Mesenchymal stem cell (in vitro differentiated cells and primary cell): Measurements from ENCODE around the gene ZC2HC1C.

Experiments used
- DNase-seq: peaks from one replicate; pipeline ENCODE4 v3.0.0-alpha.2; 2013
- H2AFZ ChIP-seq: one replicate; pipeline ENCODE4 v1.6.1; 2013; ENCODE audit warnings: low read depth, mild to moderate bottlenecking, control low read depth, inconsistent platforms, low read length, moderate library complexity
- H2AK5ac ChIP-seq: 2 replicates; pipeline ENCODE4 v1.6.1; 2013; ENCODE audit warnings: low read length, moderate library complexity, mild to moderate bottlenecking, inconsistent platforms; ENCODE audit not compliant: severe bottlenecking
- H2BK120ac ChIP-seq: one replicate; pipeline ENCODE4 v1.6.1; 2013; ENCODE audit warnings: low read depth, mild to moderate bottlenecking, inconsistent platforms, low read length, moderate library complexity
- H2BK12ac ChIP-seq, 2 experiments: one replicate each; pipeline ENCODE4 v1.6.1; 2013; ENCODE audit warnings: inconsistent platforms in 2 of 2, low read length in 2 of 2, mild to moderate bottlenecking in 2 of 2, moderate library complexity in 2 of 2, control low read depth in 1 of 2
- H2BK15ac ChIP-seq: one replicate; pipeline ENCODE4 v1.6.1; 2013; ENCODE audit warnings: mild to moderate bottlenecking, low read depth, inconsistent platforms; ENCODE audit not compliant: poor library complexity, severe bottlenecking
- H2BK5ac ChIP-seq: 2 replicates; pipeline ENCODE4 v1.6.1; 2013; ENCODE audit warnings: low read depth, mild to moderate bottlenecking, low read length, control low read depth, inconsistent platforms; ENCODE audit not compliant: poor library complexity, severe bottlenecking
- H3K14ac ChIP-seq, 2 experiments: one replicate each; pipeline ENCODE4 v1.6.1; 2013; ENCODE audit warnings: inconsistent platforms in 2 of 2, low read length in 2 of 2, control low read depth in 1 of 2, mild to moderate bottlenecking in 1 of 2, moderate library complexity in 1 of 2
- H3K18ac ChIP-seq, 2 experiments: one replicate each; pipeline ENCODE4 v1.6.1; 2013; ENCODE audit warnings: inconsistent platforms in 2 of 2, low read length in 2 of 2, control low read depth in 1 of 2, low read depth in 1 of 2, mild to moderate bottlenecking in 1 of 2
- H3K23ac ChIP-seq, 2 experiments: one replicate each; pipeline ENCODE4 v1.6.1; 2013; ENCODE audit warnings: inconsistent platforms in 2 of 2, low read length in 2 of 2, mild to moderate bottlenecking in 2 of 2, moderate library complexity in 2 of 2, control low read depth in 1 of 2
- H3K27ac ChIP-seq: 2 replicates; pipeline ENCODE4 v1.5.1; 2013; ENCODE audit warnings: mild to moderate bottlenecking, moderate library complexity, low read length, control low read depth, inconsistent platforms; ENCODE audit not compliant: poor library complexity, severe bottlenecking
- H3K27me3 ChIP-seq, 2 experiments: 2 replicates each; pipeline versions ENCODE4 v1.6.1 to v1.7.0; 2013; ENCODE audit warnings: low read length in 2 of 2, mild to moderate bottlenecking in 2 of 2, moderate library complexity in 2 of 2, control low read depth in 1 of 2, inconsistent platforms in 1 of 2; ENCODE audit not compliant: control insufficient read depth in 1 of 2, insufficient read depth in 1 of 2
- H3K36me3 ChIP-seq, 2 experiments: 2 replicates each; pipeline versions ENCODE4 v1.6.1 to v1.7.0; 2013; ENCODE audit warnings: low read length in 2 of 2, control low read depth in 1 of 2, inconsistent platforms in 1 of 2, low read depth in 1 of 2, mild to moderate bottlenecking in 1 of 2; ENCODE audit not compliant: insufficient read depth in 2 of 2, control insufficient read depth in 1 of 2
- H3K4ac ChIP-seq, 2 experiments: one replicate each; pipeline ENCODE4 v1.6.1; 2013; ENCODE audit warnings: inconsistent platforms in 2 of 2, low read length in 2 of 2, mild to moderate bottlenecking in 2 of 2, moderate library complexity in 2 of 2, control low read depth in 1 of 2, low read depth in 1 of 2
- H3K4me1 ChIP-seq: 2 replicates; pipeline ENCODE4 v1.6.1; 2013; ENCODE audit warnings: low read depth, low read length, control low read depth; ENCODE audit not compliant: control insufficient read depth, insufficient read depth
- H3K4me2 ChIP-seq: 2 replicates; pipeline ENCODE4 v1.6.1; 2013; ENCODE audit warnings: low read length, mild to moderate bottlenecking, inconsistent platforms; ENCODE audit not compliant: poor library complexity, severe bottlenecking
- H3K4me3 ChIP-seq, 2 experiments: 2 replicates each; pipeline versions ENCODE4 v1.5.1 to v1.7.0; 2013; ENCODE audit warnings: low read length in 2 of 2, mild to moderate bottlenecking in 2 of 2, control low read depth in 1 of 2, low read depth in 1 of 2; ENCODE audit not compliant: insufficient read depth in 1 of 2
- H3K79me1 ChIP-seq: replicated peaks from 2 replicates; pipeline ENCODE4 v1.6.1; 2013; ENCODE audit warnings: mild to moderate bottlenecking, control low read depth, low read length, inconsistent platforms; ENCODE audit not compliant: poor library complexity, severe bottlenecking
- H3K9ac ChIP-seq: 2 replicates; pipeline ENCODE4 v1.7.0; 2013; ENCODE audit warnings: mild to moderate bottlenecking, low read length, moderate library complexity
- H3K9me3 ChIP-seq: 2 replicates; pipeline ENCODE4 v1.7.0; 2013; ENCODE audit warnings: mild to moderate bottlenecking, low read length; ENCODE audit not compliant: control insufficient read depth
- H4K8ac ChIP-seq: one replicate; pipeline ENCODE4 v1.6.1; 2013; ENCODE audit warnings: inconsistent platforms, mild to moderate bottlenecking, low read length, moderate library complexity
- H4K91ac ChIP-seq: one replicate; pipeline ENCODE4 v1.6.1; 2013; ENCODE audit warnings: mild to moderate bottlenecking, low read length, inconsistent platforms
- WGBS: methylation state at CpG from one replicate; pipeline ENCODE4 v1.1.7; 2013; ENCODE audit warnings: mixed read lengths; 5-methylcytosine and 5-hydroxymethylcytosine counted together

The ZC2HC1C gene

DNA sequence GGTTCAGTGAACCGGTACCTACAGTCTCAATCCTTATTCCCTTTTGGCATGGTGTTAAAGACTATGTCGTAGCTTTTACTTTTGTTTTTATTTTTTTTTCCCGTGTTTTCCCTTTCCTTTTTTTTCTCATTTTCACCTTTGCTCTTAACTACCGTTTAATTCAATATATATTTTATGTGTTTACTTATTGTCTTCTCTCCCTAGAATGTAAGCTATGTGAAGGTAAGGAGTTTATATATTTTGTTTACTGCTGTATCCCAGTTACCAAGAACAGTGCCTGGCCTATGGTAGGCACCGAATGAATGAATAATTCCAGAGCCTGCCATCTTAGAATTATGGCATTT, 17.9 kb upstream of the ZC2HC1C start:
- Histone ChIP-seq H3K36me3 (peaks cover 0 to 6% of the 10 kb centered on the region in 2 experiments), H3K79me1 (peaks cover 10% of the 10 kb centered on the region), H3K4me1 (peaks cover 4% of the 10 kb centered on the region), H2BK15ac (no peak overlapping the region), H3K4ac (peak overlapping the region in 1 of 2 experiments; percentile 68), H3K27ac (no peak overlapping the region), H3K14ac (no peak overlapping the region), H2BK120ac (no peak overlapping the region), H2BK5ac (no peak overlapping the region), H3K23ac (no peak overlapping the region), H3K4me3 (peak overlapping the region; percentile 63 to 79), H2AFZ (no peak overlapping the region), H3K9me3 (no peaks in the 10 kb centered on the region), H3K18ac (no peak overlapping the region), H3K4me2 (peak overlapping the region; percentile 64), H3K27me3 (no peaks in the 10 kb centered on the region), H2AK5ac (no peak overlapping the region), H3K9ac (peak overlapping the region; percentile 93), H4K91ac (no peak overlapping the region), H4K8ac (peak overlapping the region; percentile 35), H2BK12ac (no peak overlapping the region)
- 83% methylated on average over 1 of the region's 5 CpGs for WGBS
- no peak for DNase-seq

- H2BK120ac ChIP-seq = no peak overlapping the region
- no peak overlapping the region for H3K23ac ChIP-seq
- H3K18ac ChIP-seq = no peak overlapping the region
- no peak overlapping the region for H2BK15ac ChIP-seq
- H2BK5ac ChIP-seq = no peak overlapping the region
- peak overlapping the region; percentile 59 for H4K8ac ChIP-seq
- H3K14ac ChIP-seq = no peak overlapping the region
- H3K79me1 ChIP-seq = peaks cover 15% of the 10 kb centered on the region
- H3K9me3 ChIP-seq = no peaks in the 10 kb centered on the region
- H2AFZ ChIP-seq = no peak overlapping the region
- H3K27me3 ChIP-seq = no peaks in the 10 kb centered on the region
- no peak overlapping the region for H4K91ac ChIP-seq
- peaks cover 4% of the 10 kb centered on the region for H3K4me1 ChIP-seq
- no peak overlapping the region for H3K27ac ChIP-seq
- peak overlapping the region; percentile 75 for H3K9ac ChIP-seq
- no peak overlapping the region for H3K4ac ChIP-seq
- H3K4me2 ChIP-seq = no peak overlapping the region
- H2AK5ac ChIP-seq = no peak overlapping the region
- DNase-seq = peak; percentile 45
- H2BK12ac ChIP-seq = no peak overlapping the region
- 81% methylated on average over 3 of the region's 5 CpGs for WGBS
- H3K4me3 ChIP-seq = peak overlapping the region in 1 of 2 experiments; percentile 14
- peaks cover 0 to under 1% of the 10 kb centered on the region in 2 experiments for H3K36me3 ChIP-seq
Measured at GRCh38 chr14:75053396-75054291, 15.8 kb upstream of the ZC2HC1C start.

- Histone ChIP-seq H2AK5ac (no peak overlapping the region), H3K79me1 (peaks cover 11% of the 10 kb centered on the region), H3K9ac (peak overlapping the region; percentile 75), H4K91ac (no peak overlapping the region), H2BK15ac (no peak overlapping the region), H2BK5ac (no peak overlapping the region), H3K36me3 (no peaks in the 10 kb centered on the region), H2AFZ (no peak overlapping the region), H3K4me3 (peak overlapping the region in 1 of 2 experiments; percentile 14), H4K8ac (no peak overlapping the region), H3K4ac (no peak overlapping the region), H3K14ac (no peak overlapping the region), H3K4me2 (no peak overlapping the region), H3K4me1 (peaks cover 4% of the 10 kb centered on the region), H3K27ac (no peak overlapping the region), H2BK120ac (no peak overlapping the region), H3K23ac (no peak overlapping the region), H3K27me3 (no peaks in the 10 kb centered on the region), H3K9me3 (no peaks in the 10 kb centered on the region), H3K18ac (no peak overlapping the region), H2BK12ac (no peak overlapping the region)
- DNase-seq = no peak
- no CpG with 5 or more reads among the region's 1 CpG for WGBS
Measured at GRCh38 chr14:75054421-75054820, 15.0 kb upstream of the ZC2HC1C start.

GRCh38 chr14:75059642-75060041, 9.8 kb upstream of the ZC2HC1C start:
- no peak overlapping the region for H2BK5ac ChIP-seq
- no peak overlapping the region for H4K8ac ChIP-seq
- no peak overlapping the region for H3K4me2 ChIP-seq
- no peak overlapping the region for H4K91ac ChIP-seq
- H3K4ac ChIP-seq = no peak overlapping the region
- H3K9ac ChIP-seq = no peak overlapping the region
- DNase-seq = peak; percentile 37
- H3K14ac ChIP-seq = no peak overlapping the region
- no peak overlapping the region for H2AFZ ChIP-seq
- peaks cover 0 to 7% of the 10 kb centered on the region in 2 experiments for H3K36me3 ChIP-seq
- no peak overlapping the region for H2BK15ac ChIP-seq
- no peaks in the 10 kb centered on the region for H3K27me3 ChIP-seq
- H3K18ac ChIP-seq = no peak overlapping the region
- no peak overlapping the region for H2BK12ac ChIP-seq
- 60% methylated on average over 1 of the region's 2 CpGs for WGBS
- no peaks in the 10 kb centered on the region for H3K9me3 ChIP-seq
- peaks cover 15% of the 10 kb centered on the region for H3K79me1 ChIP-seq
- no peak overlapping the region for H3K4me3 ChIP-seq
- H2BK120ac ChIP-seq = no peak overlapping the region
- H3K27ac ChIP-seq = no peak overlapping the region
- no peak overlapping the region for H3K23ac ChIP-seq
- H2AK5ac ChIP-seq = no peak overlapping the region
- no peaks in the 10 kb centered on the region for H3K4me1 ChIP-seq
